Hematopoietic multipotent progenitor cell treated with erythropoietin and hydrocortisone succinate and interleukin-3 and kit ligand, for 17 days (in vitro differentiated cells): ENCODE measurements around the gene ALS2CL.
"Not testable (repeated sequence)": the region's sequence is repeated elsewhere in the genome, so short reads cannot be mapped to it uniquely, and the experiment has no call there.

Experiments used
- DNase-seq: peaks from one replicate; pipeline ENCODE4 v3.0.0-alpha.2; 2015; ENCODE audit warnings: low spot score

Gene ALS2CL, protein sequence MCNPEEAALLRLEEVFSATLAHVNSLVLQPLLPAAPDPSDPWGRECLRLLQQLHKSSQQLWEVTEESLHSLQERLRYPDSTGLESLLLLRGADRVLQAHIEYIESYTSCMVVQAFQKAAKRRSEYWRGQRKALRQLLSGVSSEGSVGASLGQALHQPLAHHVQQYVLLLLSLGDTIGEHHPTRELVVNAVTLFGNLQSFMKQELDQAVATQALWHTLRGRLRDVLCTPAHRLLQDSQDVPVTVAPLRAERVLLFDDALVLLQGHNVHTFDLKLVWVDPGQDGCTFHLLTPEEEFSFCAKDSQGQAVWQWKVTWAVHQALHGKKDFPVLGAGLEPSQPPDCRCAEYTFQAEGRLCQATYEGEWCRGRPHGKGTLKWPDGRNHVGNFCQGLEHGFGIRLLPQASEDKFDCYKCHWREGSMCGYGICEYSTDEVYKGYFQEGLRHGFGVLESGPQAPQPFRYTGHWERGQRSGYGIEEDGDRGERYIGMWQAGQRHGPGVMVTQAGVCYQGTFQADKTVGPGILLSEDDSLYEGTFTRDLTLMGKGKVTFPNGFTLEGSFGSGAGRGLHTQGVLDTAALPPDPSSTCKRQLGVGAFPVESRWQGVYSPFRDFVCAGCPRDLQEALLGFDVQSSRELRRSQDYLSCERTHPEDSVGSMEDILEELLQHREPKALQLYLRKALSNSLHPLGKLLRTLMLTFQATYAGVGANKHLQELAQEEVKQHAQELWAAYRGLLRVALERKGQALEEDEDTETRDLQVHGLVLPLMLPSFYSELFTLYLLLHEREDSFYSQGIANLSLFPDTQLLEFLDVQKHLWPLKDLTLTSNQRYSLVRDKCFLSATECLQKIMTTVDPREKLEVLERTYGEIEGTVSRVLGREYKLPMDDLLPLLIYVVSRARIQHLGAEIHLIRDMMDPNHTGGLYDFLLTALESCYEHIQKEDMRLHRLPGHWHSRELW

DNA sequence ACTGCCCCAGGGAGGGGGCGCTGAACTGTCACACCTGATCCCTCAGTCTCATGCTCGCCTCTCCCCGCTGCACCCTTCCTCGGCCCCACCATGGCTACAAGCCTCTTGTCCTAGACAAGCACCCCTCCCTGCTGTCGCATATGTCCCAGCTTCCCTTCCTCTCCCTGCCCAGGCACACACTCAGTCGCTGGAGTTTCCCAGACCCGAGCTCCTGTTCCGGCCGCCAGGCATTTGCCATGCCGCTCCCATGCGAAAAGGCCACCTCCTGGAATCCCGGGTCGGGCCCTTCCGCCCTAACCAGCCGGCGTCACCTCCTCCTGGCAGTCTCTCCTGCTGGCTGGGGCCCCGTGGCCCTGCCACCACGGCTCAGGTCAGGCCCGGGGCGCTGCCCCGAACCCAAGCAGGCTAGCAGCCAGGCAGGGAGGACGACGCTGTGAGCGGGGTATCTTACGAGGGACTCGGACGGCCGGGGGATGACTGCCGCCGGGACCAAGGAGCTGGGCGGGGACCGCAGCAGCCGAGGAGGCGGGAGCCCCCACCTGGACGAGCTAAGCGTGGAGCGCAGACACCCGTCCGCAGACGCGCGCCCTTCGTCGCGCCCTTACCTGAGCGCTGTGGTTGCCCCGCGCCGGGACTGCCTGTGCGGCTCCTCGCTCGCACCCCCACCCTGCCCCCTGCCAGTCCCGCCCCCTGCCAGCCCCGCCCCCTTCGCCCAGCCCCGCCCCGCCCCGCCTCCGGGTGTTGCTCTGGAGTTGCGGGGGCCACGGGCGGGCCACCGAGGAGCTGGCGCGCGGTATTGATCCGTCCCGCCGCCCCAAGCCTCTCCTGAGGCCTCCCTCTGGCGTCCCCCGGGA, at the start of gene ALS2CL:
ALS2CL (minus strand) TSS at position 642 of the 854 bp plus-strand sequence. CDS start 4,239 bp downstream, outside the sequence.
- DNase-seq: no peak

DNA sequence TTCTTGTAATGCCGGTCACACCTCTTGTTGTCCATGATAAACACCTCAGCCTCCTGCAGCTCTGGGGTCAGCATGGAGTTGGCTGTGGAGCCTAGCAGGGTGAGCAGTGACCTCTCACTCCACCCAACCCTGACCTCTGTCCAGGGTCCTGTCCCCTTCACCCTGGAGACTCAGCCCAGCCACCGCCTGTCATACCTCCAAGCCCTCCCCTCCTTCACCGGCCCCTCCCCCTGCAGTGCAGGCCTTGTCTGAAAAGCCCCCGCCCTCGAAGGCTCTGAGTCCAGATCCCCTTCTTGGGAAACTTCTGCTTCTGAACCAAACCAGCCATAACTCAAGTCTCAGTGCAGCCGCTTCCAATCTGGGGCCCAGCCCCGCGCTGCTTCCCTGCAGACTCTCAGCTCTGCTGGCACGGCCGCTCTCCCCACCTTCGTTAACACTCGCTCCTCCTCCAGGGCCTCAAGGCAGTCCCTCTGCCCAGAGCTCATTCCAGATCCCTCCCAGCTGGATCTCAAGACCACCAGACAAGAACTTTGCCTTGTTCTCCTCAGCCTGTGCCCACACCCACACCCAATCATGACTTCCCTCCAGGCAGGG, 49.6 kb upstream of the ALS2CL start:
- no peak for DNase-seq

DNA sequence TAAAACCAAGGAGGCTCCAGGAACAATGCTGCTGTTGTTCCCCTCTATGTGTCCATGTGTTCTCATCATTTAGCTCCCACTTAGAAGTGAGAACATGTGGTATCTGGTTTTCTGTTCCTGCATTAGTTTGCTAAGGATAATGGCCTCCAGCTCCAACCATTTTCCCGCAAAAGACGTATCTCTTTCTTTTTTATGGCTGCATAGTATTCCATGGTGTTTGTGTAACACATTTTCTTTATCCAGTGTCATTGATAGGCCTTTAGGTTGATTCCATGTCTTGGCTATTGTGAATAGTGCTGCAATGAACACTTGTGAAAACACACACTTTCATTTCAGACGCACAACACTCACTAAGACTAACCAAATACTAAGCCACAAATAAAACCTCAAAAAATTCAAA, 46.1 kb upstream of the ALS2CL start:
- DNase-seq: not testable (repeated sequence)

DNA sequence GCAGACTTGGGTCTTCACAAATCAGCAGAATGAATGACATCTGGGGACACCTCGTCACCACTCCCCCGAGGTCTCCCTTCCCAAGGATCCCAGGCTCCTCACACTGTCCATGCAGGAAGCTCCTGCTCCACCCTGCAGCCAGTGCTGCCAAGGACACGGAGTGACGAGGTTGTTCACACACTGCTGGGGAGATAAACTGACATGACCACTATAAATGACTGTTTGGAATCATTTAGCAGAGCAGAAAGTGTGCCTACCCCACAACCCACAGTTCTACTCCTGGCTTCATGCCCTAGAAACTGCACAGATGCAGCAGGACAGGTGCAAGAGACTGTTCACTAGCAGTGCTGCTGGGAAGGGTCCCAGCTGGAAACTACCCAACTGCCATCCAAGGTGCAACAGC, 43.9 kb upstream of the ALS2CL start:
- no peak for DNase-seq

DNA sequence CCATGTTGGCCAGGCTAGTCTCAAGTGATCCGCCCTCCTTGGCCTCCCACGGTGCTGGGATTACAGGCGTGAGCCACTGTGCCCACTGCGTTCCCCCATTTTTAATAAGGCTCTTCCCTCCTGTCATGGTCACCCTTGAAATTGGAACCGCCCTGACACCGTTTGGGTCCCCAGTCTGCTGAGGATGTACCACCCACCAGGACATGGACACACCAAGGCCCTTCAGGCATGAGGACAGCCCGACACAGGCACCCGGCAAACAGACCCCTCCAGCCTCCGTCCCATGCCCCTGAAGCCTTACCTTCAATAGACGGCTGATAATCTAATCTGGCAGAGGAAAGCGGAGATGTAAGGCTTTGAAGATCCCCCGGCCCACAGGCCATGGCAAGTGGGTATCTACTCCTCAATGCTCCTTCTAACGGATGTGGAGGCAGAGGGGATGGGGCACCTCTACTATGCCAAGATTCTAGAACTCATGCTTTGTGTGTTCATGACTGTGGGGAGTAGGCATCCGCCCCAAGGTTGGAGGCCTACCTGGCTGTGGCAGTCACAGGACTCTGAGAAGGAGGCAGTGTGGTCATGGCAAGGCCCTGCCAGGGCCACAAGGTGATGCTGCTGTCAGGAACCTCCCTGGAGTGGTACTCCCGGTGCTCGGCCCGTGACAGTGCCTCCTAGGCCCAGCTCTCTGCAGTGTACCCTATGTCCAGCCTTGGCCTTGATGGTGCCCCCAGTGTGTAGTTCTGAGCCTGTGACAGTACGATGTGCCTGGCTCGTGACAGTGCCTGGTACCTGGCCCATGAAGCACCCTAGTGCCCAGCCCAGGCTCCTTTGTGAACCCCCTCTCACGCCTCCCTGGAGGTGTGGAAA, 42.8 kb upstream of the ALS2CL start:
- DNase-seq: no peak

DNA sequence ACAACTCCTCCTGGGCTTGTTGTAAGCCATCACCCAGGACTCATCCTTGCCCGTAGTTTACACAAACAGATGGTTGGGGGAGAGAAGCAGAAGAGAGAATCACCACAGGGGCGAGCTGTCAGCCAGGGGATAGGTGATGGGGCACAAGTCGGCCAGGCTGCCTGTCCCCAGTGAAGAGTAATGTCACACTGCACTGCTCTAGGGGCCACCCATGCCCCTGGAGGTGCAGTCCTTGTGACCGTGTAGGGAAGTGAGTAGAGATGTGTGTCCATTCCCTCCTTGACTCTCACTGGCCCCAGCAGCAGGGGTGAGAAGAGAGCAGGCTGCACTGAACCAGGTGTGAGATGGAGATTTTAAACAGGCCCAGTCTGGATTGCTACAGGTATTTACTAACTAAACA, 41.3 kb upstream of the ALS2CL start:
- no peak for DNase-seq

DNA sequence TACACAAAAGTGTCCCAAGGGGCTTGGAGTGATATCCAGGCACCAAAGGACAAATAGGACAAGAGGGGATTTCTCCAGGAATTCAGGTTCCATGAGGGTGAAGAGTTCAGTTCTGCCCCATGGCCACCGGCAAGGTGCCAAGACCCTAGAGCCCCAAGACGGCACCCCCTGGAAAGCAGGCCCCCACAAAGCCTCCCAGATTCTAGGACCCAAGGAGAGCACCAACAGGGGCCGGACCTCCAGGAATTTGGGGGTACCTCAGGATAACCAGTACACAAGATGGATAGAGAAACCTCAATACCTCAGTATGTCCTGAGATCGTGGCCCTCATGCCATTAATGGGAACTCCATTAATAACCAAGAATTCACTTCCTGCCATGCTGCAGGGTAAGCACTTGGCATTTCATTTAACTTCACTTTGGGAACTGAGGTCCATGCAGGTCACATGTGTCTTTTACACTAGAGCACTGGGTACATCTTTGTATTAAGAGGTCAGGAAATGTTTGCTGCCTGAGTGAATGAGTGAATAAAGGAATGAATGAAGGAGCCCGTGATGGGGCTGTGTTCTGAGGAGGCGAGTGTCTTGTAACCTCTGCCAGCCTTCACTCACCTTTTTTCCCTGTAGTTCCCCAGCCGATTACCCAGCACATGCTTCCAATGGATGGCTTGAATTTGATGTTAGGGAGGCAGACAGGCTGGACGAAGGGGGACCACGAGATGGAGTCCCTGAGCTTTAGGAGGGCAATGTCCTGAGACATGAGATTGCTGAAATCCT, 39.7 kb upstream of the ALS2CL start:
- no peak for DNase-seq

DNA sequence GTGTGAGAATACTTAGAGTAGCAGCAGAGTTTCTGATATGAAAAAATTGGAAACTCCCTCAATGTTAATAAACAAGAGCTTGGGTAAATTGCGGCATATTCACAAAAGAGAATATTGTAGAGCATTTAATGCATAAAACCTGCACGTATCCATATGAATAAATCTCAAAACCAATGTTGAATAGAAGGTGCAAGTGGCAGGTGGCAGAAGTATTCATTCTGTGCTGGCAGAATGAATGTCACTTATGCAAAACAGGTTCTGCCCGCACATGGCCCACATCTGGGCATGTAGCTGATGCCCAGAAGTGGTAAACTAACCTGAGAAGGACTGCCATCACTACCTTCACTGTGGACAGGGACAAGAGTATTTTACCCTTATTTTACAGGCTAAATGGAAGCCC, 38.3 kb upstream of the ALS2CL start:
- DNase-seq: no peak

DNA sequence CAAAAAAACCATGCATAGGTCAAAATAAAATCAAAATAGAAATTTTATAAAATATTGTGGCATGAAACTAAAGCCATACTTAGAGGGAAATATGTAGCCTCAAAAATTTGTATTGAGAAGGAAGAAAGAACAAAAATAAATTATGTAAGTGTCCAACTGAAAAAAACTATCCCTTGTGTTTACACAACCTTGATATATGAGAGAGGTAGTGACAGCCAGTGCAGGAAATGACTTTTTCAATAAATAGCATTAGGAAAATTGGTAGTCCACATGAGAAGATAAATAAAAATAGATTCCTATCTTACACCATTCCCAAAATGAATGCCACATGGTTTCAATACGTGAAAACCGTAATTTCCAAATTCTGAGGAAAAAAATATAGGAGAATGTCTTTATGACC, 37.3 kb upstream of the ALS2CL start:
- no peak for DNase-seq

DNA sequence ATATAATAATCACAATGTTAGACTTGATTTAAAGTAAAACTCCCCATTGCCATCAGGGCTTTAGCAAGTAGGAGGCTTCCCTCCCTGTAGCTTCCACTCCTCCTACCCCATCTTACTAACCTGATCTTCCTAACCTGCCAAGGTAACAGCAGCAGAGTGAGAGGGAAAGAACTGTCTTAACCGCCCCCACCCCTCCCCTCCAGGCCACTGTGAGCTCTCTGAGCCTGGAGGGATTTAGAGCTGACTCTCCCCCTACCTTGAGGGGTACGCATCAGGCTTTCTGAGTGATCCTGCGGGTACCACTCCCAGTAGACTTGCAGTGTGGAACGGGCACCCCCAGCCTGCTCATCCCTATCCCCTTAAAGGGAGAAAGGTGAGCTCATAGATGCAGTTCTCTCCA, 35.6 kb upstream of the ALS2CL start:
- no peak for DNase-seq

DNA sequence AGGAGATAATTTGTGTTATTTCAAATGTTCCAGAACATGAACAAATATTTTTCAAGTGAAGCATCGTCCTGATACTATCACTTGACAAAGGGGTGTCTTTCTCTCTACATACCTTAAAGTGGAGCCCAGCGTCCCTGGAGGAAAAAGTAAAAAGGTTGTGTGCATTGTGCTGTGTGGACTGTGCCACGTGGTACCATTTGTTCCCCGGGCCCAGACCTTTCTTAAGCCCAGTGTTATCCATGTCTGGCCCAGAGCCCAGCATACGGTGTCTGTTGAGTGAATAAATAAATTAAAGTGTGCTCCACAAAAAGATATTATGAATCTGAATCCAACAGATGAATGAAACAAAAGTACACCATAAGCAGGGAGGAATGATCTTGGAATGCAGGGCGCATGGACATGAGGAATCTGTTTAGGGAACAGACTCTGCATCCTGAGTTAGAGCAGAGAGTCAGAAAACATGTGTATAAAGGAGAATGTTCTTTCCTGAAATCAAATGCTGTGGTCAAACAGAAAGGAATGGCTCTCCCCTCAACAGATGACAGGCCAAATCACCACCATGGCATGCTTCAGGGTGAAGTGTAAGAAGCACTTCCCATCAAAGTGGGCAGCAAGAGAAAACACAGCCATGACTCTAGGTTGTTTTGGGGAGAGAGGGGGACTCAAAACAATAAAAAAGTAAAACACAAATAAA, 32.3 kb upstream of the ALS2CL start:
- DNase-seq: no peak

DNA sequence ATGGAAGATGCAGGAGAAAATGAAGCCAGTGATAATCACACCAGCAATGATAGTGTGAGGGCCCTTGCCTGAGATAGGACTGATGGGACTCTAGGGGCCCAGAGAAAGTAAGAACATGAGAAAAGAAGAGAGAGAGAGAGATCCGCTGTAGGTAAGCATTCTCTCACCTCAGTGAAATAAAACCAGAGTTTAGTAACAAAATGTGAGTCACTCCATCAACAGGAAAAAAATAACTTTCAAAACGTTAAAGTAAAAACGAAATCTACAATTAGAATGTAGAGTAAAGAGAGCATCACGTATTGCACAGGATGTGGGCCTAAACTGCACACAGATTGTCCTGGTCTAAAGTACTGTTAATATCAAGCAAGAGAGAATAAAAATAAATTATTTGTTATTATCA, 30.9 kb upstream of the ALS2CL start:
- DNase-seq: no peak

DNA sequence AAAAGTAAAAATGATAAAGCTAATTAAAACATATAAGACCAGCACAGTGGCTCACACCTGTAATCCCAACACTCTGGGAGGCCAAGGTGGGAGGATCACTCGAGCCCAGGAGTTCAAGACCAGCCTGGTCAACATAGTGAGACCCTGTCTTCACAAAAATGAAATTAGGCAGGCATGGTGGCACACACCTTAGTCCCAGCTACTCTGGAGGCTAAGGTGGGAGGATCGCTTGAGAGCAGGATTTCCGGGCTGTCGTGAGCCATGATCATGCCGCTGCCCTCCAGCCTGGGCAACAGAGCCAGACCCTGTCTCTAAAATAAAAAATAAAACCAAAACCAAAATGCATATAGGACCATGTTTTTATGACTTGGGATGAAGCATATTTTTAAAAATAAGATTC, 29.0 kb upstream of the ALS2CL start:
- no peak for DNase-seq

DNA sequence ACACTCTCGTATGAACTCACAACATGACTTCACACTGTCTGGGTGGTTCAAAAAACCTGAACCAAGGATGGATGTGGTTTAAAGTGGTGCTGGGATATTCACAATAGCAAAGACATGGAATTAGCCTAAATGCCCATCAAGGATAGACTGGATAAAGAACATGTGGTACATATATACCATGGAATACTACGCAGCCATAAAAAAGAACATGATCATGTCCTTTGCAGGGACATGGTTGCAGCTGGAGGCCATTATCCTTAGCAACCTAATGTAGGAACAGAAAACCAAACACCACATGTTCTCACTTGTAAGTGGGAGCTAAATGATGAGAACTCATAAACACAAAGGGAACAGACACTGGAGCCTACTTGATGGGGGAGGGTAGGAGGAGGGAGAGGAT, 27.5 kb upstream of the ALS2CL start:
- no peak for DNase-seq

DNA sequence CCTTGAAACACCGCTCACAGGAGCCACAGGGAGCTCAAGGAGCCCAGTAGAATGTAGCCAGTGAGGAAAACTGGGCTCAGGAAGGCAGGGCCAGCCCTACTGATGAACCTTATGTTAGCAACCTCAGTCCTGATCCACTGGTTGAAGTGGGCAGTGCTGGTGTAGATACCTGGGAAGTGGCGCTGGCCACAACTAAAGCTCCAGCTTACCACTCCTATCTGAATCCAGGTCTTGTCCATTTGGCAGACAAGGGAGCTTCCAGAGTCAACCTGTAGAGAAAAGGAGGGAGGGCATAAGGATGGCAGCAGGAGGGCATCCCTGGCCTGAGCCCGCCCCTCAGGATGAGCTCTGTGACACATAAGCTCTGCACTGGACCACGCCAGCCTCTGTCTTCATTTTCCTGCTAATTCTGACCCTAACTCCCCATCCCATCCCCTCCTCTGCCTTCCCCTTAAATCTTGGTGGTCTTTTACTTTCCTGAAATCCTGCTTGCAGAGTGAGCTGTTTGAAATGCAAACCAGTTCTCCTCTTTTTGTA, 26.3 kb upstream of the ALS2CL start:
- no peak for DNase-seq

DNA sequence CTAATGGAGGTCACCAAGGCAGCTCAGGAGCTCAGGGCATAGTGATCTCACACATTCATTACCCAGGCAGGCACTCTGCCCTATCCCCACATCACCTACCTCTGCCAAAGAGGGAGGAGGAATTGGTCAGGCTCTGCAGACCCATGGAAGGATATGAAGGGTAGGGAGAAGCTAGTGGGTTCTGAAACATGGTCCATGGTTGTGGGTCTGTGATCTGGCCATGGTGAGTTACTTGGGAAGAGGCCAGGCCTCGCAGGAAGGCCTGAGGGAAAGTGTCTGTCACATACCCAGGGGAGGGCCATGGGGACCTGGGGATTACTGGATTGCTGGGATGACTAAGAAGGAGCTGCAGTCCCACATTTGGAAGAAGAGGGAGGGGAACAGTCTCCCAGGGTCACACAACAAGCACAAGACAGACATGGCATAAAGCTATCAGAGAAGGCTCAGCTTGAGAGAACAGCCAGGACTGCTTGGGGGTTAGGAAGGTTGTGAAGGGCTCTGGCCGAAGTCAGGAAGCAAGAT, 25.6 kb upstream of the ALS2CL start:
- DNase-seq: no peak

DNA sequence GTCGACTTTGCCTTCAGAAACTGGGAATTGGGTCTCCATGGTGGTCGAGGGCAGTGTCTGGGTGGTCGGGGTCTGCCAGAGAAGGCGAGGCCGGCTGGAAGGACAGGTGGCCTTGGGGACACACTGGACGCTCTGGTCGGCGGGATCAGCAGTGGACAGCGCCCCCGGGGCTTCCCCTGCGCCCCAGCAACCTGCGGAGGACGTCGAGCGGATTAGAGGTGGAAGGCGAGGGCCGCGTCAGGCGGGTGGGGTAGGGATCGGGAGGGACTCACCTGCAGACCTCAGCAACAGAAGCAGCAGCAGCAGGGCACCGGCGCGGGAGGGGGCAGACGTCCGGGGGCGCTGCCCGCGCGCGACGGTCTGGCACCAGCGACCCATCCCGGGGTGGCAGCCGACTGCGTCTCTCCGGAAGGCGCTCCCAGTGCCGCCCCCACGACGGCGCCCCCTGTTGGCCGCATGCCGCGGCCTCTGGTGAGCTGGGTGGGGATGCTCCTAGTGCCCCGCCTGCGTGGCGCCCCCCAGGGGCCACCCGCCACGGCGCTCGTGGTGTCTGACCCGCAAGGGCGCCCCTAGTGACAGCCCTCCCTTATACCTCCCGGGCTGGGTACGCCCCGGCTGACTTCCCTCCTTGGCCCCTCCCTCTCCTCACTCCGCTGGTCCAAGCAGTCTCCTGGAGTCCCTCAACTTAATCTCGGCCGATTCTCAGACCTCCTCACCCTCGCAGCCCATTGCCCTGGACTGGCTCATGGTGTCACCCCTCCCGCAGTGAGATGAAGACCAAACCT, 24.2 kb upstream of the ALS2CL start, which contains the start of gene PRSS50:
PRSS50 (minus strand) TSS at position 423 of the 785 bp plus-strand sequence; CDS start at position 378, 45 bp downstream.
- DNase-seq: no peak
